ENCODE data around the gene LINC01488.

DNA sequence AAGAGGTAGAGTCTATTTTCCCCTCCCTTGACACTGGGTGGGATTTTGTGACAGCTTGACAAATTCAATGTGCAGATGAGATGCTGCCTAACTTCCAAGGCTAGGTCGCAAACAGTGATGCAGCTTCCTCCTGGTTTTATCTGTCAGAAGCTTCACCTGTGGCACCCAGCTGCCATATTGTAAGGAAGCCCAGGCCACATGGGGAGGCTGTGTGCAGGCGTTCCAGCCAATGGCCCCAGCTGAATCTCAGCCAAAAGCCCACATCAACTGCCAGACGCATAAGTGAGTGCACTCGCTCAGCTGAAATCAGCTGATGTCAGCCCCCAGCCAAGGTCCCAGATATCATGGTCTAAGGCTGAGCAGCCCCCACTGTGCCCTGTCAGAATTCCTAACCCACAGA, 24.8 kb upstream of the LINC01488 start:
- TF ChIP-seq, protein P1, sequence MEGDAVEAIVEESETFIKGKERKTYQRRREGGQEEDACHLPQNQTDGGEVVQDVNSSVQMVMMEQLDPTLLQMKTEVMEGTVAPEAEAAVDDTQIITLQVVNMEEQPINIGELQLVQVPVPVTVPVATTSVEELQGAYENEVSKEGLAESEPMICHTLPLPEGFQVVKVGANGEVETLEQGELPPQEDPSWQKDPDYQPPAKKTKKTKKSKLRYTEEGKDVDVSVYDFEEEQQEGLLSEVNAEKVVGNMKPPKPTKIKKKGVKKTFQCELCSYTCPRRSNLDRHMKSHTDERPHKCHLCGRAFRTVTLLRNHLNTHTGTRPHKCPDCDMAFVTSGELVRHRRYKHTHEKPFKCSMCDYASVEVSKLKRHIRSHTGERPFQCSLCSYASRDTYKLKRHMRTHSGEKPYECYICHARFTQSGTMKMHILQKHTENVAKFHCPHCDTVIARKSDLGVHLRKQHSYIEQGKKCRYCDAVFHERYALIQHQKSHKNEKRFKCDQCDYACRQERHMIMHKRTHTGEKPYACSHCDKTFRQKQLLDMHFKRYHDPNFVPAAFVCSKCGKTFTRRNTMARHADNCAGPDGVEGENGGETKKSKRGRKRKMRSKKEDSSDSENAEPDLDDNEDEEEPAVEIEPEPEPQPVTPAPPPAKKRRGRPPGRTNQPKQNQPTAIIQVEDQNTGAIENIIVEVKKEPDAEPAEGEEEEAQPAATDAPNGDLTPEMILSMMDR (IDR thresholded peaks at IDR 0.05), result no peak
- no peak for TF ChIP-seq POLR2A (IDR thresholded peaks at IDR 0.05)

Data from Peyer's patch (tissue), 4 donors.